Measurements from ENCODE around the gene RCOR2.

GRCh38 chr11:63914896-63915691, 1.9 kb downstream of the RCOR2 start:
- no peak for TF ChIP-seq CTCF (IDR thresholded peaks at IDR 0.05)
- TF ChIP-seq EZH2 (IDR thresholded peaks at IDR 0.05; ENCODE audit: borderline replicate concordance, insufficient read depth, low read depth, low read length, poor library complexity, severe bottlenecking): no peak
